GM23338 (cell line): Measurements from ENCODE around the gene ROS1. TPM values are rescaled to one million over a fixed set of nuclear protein-coding genes. Genes with fewer than 3 reads are reported as not detected.

ENCODE experiments used
- ATAC-seq: fragments of 200-7000 bp; cut with Tn5 transposase; 3 replicates; pipeline ENCODE4 v1.9.1; 2020
- DNase-seq: peaks from one replicate; pipeline ENCODE4 v3.0.0-alpha.2; 2015; ENCODE audit warnings: low spot score
- H2AFZ ChIP-seq: fragments of 200-600 bp; sonication (generic); 2 replicates; pipeline ENCODE4 v1.8.0; 2016; ENCODE audit warnings: antibody characterized with exemption, mild to moderate bottlenecking, moderate library complexity
- H3F3A ChIP-seq: fragments of 200-600 bp; sonication (generic); replicated peaks from 2 replicates; pipeline ENCODE4 v1.8.0; 2017; ENCODE audit warnings: antibody characterized with exemption, mixed run types, low read depth
- H3K27ac ChIP-seq: fragments of 200-600 bp; sonication (generic); 2 replicates; pipeline ENCODE4 v1.6.1; 2016; ENCODE audit warnings: low read depth
- H3K27me3 ChIP-seq: fragments of 200-600 bp; sonication (generic); 2 replicates; pipeline ENCODE4 v1.8.0; 2016; ENCODE audit warnings: mild to moderate bottlenecking, mixed run types, moderate library complexity; ENCODE audit not compliant: insufficient read depth
- H3K36me3 ChIP-seq: fragments of 200-600 bp; sonication (generic); 2 replicates; pipeline ENCODE4 v1.8.0; 2016; ENCODE audit warnings: mild to moderate bottlenecking; ENCODE audit not compliant: insufficient read depth
- H3K4me1 ChIP-seq: fragments of 200-600 bp; sonication (generic); 2 replicates; pipeline ENCODE4 v1.8.0; 2016; ENCODE audit warnings: mild to moderate bottlenecking, moderate library complexity; ENCODE audit not compliant: insufficient read depth
- H3K4me2 ChIP-seq: fragments of 200-600 bp; sonication (generic); 2 replicates; pipeline ENCODE4 v1.7.1; 2017; ENCODE audit warnings: mixed run types
- H3K4me3 ChIP-seq: fragments of 200-600 bp; sonication (generic); 2 replicates; pipeline ENCODE4 v1.6.1; 2016; ENCODE audit warnings: mixed run types
- H3K79me2 ChIP-seq: fragments of 200-600 bp; sonication (generic); replicated peaks from 2 replicates; pipeline ENCODE4 v1.8.0; 2017; ENCODE audit warnings: mild to moderate bottlenecking; ENCODE audit not compliant: insufficient read depth
- H3K9me2 ChIP-seq: fragments of 200-600 bp; sonication (generic); 2 replicates; pipeline ENCODE4 v1.8.0; 2017; ENCODE audit not compliant: insufficient read depth
- H4K20me1 ChIP-seq: fragments of 200-600 bp; sonication (generic); replicated peaks from 2 replicates; pipeline ENCODE4 v1.8.0; 2017; ENCODE audit warnings: mild to moderate bottlenecking; ENCODE audit not compliant: insufficient read depth
- H3K27ac Mint-ChIP-seq: 2 replicates; pipeline ENCODE4 v1.8.0; 2020; ENCODE audit warnings: inconsistent platforms, mild to moderate bottlenecking, moderate library complexity, mixed read lengths
- H3K27me3 Mint-ChIP-seq: 3 replicates; pipeline ENCODE4 v1.8.0; 2022; ENCODE audit warnings: low read depth, mild to moderate bottlenecking, moderate library complexity, mixed read lengths, inconsistent platforms; ENCODE audit not compliant: insufficient read depth, poor library complexity
- H3K36me3 Mint-ChIP-seq: 3 replicates; pipeline ENCODE4 v1.8.0; 2021; ENCODE audit warnings: low read depth, mild to moderate bottlenecking, inconsistent platforms, moderate library complexity, mixed read lengths
- H3K4me1 Mint-ChIP-seq: 3 replicates; pipeline ENCODE4 v1.8.0; 2020; ENCODE audit warnings: mild to moderate bottlenecking, inconsistent platforms, mixed read lengths
- H3K4me3 Mint-ChIP-seq: 3 replicates; pipeline ENCODE4 v1.8.0; 2021; ENCODE audit warnings: moderate library complexity, mild to moderate bottlenecking, inconsistent platforms, mixed read lengths
- H3K9me3 Mint-ChIP-seq: 3 replicates; pipeline ENCODE4 v1.8.0; 2020; ENCODE audit warnings: moderate library complexity, mild to moderate bottlenecking, inconsistent platforms, mixed read lengths
- CREB1 ChIP-seq: fragments of 250-450 bp; sonication (Bioruptor Pico); IDR thresholded peaks from 2 replicates; pipeline ENCODE4 v1.5.0; 2020; ENCODE audit warnings: low read depth, mild to moderate bottlenecking, moderate library complexity
- EZH2 ChIP-seq: fragments of 200-600 bp; sonication (generic); IDR thresholded peaks from one replicate; pipeline ENCODE4 v1.8.0; 2017; ENCODE audit warnings: antibody characterized with exemption, mild to moderate bottlenecking, low read depth; ENCODE audit not compliant: unreplicated experiment
- EZH2phosphoT487 ChIP-seq: fragments of 200-600 bp; sonication (generic); IDR thresholded peaks from one replicate; pipeline ENCODE4 v1.8.1; 2018; ENCODE audit warnings: antibody characterized with exemption; ENCODE audit not compliant: unreplicated experiment
- JUNB ChIP-seq: IDR thresholded peaks from one replicate; pipeline ENCODE4 v1.6.1; 2016; ENCODE audit warnings: antibody characterized with exemption; ENCODE audit not compliant: unreplicated experiment
- NANOG ChIP-seq: IDR thresholded peaks from 2 replicates; pipeline ENCODE4 v1.6.1; 2016; ENCODE audit warnings: antibody characterized with exemption, borderline replicate concordance
- POLR2AphosphoS5 ChIP-seq: IDR thresholded peaks from 2 replicates; pipeline ENCODE4 v1.6.1; 2016; ENCODE audit warnings: antibody characterized with exemption, low read depth
- STAT1 ChIP-seq: IDR thresholded peaks from one replicate; pipeline ENCODE4 v1.6.1; 2016; ENCODE audit warnings: antibody characterized with exemption; ENCODE audit not compliant: unreplicated experiment
- ZNF114 ChIP-seq: fragments of 250-450 bp; sonication (Bioruptor Pico); IDR thresholded peaks from 2 replicates; pipeline ENCODE4 v1.5.0; 2020; ENCODE audit warnings: mild to moderate bottlenecking, moderate library complexity
- ZNF331 ChIP-seq: fragments of 250-450 bp; sonication (Bioruptor Pico); IDR thresholded peaks from 2 replicates; pipeline ENCODE4 v1.5.0; 2020; ENCODE audit warnings: low read depth, mild to moderate bottlenecking, moderate library complexity
- polyA plus RNA-seq: library from polyadenylated mRNA; unstranded; fragments of >200 nt; fragmentation: Nextera tagmentation; extraction: Ambion mirVana; gene quantifications from 2 replicates; pipeline ENCODE4 v1.2.1, GENCODE V29; 2016
- total RNA-seq: library from RNA; depleted of rRNA; stranded (reverse); fragments of >200 nt; shearing (Covaris generic); gene quantifications from 2 replicates; pipeline ENCODE4 v1.2.3, GENCODE V29; 2014
- TF ChIP-seq, protein P1 (sequence below): IDR thresholded peaks from one replicate; pipeline ENCODE4 v1.6.1; 2018; ENCODE audit warnings: antibody characterized with exemption; ENCODE audit not compliant: unreplicated experiment
- TF ChIP-seq, protein P2 (sequence below): fragments of 250-450 bp; sonication (Bioruptor Pico); IDR thresholded peaks from 2 replicates; pipeline ENCODE4 v1.5.0; 2020; ENCODE audit warnings: mild to moderate bottlenecking, moderate library complexity
- TF ChIP-seq, protein P3 (sequence below): IDR thresholded peaks from 2 replicates; pipeline ENCODE4 v1.6.1; 2016; ENCODE audit warnings: antibody characterized with exemption
- TF ChIP-seq, protein P4 (sequence below), 2 experiments: fragments of 200-600 bp in 1 of 2; sonication (generic) in 1 of 2; conservative IDR thresholded peaks; 2 replicates each; pipeline versions ENCODE4 v1.5.1 to v1.6.1; 2016 to 2017; ENCODE audit warnings: antibody characterized with exemption in 2 of 2, low read depth in 2 of 2, mild to moderate bottlenecking in 2 of 2, moderate library complexity in 1 of 2

The ROS1 gene
- total and polyA plus RNA-seq, 2 experiments from 2014 or later, result not detected

DNA sequence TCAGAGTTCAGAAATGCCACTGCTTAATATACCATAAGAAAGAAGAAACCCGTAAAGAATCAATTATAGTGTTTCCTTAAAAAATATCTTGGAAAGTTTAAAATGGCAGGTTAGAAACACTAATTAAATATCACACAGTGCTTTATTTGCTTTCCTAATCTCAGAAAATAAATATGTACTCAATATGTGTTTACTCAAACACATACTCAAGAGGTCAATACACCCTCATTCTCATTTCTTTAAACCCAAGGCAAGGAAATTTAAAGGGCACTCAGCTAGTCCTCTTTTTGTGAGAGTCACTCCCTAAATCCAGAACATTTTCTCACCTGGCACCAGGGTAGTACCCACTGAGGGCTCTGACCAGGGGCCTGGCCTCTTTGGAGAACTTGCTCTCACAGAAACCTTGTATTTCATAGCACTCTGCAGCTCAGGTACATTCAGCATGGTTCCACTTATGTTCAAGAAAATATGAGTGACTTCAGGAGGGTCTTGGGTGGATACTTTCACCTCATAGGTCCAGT is 38.2 kb downstream of the ROS1 start:
- TF ChIP-seq, protein P1, sequence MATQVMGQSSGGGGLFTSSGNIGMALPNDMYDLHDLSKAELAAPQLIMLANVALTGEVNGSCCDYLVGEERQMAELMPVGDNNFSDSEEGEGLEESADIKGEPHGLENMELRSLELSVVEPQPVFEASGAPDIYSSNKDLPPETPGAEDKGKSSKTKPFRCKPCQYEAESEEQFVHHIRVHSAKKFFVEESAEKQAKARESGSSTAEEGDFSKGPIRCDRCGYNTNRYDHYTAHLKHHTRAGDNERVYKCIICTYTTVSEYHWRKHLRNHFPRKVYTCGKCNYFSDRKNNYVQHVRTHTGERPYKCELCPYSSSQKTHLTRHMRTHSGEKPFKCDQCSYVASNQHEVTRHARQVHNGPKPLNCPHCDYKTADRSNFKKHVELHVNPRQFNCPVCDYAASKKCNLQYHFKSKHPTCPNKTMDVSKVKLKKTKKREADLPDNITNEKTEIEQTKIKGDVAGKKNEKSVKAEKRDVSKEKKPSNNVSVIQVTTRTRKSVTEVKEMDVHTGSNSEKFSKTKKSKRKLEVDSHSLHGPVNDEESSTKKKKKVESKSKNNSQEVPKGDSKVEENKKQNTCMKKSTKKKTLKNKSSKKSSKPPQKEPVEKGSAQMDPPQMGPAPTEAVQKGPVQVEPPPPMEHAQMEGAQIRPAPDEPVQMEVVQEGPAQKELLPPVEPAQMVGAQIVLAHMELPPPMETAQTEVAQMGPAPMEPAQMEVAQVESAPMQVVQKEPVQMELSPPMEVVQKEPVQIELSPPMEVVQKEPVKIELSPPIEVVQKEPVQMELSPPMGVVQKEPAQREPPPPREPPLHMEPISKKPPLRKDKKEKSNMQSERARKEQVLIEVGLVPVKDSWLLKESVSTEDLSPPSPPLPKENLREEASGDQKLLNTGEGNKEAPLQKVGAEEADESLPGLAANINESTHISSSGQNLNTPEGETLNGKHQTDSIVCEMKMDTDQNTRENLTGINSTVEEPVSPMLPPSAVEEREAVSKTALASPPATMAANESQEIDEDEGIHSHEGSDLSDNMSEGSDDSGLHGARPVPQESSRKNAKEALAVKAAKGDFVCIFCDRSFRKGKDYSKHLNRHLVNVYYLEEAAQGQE, result no peak
- TF ChIP-seq STAT1 (no peak), ZNF114 (CRISPR knock-in tag) (no peak), EZH2phosphoT487 (no peak), NANOG (no peak), POLR2AphosphoS5 (no peak), CREB1 (CRISPR knock-in tag) (no peak), EZH2 (no peak), ZNF331 (CRISPR knock-in tag) (no peak), JUNB (no peak)
- TF ChIP-seq, protein P2, sequence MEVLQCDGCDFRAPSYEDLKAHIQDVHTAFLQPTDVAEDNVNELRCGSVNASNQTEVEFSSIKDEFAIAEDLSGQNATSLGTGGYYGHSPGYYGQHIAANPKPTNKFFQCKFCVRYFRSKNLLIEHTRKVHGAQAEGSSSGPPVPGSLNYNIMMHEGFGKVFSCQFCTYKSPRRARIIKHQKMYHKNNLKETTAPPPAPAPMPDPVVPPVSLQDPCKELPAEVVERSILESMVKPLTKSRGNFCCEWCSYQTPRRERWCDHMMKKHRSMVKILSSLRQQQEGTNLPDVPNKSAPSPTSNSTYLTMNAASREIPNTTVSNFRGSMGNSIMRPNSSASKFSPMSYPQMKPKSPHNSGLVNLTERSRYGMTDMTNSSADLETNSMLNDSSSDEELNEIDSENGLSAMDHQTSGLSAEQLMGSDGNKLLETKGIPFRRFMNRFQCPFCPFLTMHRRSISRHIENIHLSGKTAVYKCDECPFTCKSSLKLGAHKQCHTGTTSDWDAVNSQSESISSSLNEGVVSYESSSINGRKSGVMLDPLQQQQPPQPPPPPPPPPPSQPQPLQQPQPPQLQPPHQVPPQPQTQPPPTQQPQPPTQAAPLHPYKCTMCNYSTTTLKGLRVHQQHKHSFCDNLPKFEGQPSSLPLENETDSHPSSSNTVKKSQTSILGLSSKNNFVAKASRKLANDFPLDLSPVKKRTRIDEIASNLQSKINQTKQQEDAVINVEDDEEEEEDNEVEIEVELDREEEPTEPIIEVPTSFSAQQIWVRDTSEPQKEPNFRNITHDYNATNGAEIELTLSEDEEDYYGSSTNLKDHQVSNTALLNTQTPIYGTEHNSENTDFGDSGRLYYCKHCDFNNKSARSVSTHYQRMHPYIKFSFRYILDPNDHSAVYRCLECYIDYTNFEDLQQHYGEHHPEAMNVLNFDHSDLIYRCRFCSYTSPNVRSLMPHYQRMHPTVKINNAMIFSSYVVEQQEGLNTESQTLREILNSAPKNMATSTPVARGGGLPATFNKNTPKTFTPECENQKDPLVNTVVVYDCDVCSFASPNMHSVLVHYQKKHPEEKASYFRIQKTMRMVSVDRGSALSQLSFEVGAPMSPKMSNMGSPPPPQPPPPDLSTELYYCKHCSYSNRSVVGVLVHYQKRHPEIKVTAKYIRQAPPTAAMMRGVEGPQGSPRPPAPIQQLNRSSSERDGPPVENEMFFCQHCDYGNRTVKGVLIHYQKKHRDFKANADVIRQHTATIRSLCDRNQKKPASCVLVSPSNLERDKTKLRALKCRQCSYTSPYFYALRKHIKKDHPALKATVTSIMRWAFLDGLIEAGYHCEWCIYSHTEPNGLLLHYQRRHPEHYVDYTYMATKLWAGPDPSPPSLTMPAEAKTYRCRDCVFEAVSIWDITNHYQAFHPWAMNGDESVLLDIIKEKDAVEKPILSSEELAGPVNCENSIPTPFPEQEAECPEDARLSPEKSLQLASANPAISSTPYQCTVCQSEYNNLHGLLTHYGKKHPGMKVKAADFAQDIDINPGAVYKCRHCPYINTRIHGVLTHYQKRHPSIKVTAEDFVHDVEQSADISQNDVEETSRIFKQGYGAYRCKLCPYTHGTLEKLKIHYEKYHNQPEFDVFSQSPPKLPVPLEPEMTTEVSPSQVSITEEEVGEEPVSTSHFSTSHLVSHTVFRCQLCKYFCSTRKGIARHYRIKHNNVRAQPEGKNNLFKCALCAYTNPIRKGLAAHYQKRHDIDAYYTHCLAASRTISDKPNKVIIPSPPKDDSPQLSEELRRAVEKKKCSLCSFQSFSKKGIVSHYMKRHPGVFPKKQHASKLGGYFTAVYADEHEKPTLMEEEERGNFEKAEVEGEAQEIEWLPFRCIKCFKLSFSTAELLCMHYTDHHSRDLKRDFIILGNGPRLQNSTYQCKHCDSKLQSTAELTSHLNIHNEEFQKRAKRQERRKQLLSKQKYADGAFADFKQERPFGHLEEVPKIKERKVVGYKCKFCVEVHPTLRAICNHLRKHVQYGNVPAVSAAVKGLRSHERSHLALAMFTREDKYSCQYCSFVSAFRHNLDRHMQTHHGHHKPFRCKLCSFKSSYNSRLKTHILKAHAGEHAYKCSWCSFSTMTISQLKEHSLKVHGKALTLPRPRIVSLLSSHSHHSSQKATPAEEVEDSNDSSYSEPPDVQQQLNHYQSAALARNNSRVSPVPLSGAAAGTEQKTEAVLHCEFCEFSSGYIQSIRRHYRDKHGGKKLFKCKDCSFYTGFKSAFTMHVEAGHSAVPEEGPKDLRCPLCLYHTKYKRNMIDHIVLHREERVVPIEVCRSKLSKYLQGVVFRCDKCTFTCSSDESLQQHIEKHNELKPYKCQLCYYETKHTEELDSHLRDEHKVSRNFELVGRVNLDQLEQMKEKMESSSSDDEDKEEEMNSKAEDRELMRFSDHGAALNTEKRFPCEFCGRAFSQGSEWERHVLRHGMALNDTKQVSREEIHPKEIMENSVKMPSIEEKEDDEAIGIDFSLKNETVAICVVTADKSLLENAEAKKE, result no peak
- TF ChIP-seq, protein P3, sequence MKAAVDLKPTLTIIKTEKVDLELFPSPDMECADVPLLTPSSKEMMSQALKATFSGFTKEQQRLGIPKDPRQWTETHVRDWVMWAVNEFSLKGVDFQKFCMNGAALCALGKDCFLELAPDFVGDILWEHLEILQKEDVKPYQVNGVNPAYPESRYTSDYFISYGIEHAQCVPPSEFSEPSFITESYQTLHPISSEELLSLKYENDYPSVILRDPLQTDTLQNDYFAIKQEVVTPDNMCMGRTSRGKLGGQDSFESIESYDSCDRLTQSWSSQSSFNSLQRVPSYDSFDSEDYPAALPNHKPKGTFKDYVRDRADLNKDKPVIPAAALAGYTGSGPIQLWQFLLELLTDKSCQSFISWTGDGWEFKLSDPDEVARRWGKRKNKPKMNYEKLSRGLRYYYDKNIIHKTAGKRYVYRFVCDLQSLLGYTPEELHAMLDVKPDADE, result no peak
- TF ChIP-seq, protein P4, sequence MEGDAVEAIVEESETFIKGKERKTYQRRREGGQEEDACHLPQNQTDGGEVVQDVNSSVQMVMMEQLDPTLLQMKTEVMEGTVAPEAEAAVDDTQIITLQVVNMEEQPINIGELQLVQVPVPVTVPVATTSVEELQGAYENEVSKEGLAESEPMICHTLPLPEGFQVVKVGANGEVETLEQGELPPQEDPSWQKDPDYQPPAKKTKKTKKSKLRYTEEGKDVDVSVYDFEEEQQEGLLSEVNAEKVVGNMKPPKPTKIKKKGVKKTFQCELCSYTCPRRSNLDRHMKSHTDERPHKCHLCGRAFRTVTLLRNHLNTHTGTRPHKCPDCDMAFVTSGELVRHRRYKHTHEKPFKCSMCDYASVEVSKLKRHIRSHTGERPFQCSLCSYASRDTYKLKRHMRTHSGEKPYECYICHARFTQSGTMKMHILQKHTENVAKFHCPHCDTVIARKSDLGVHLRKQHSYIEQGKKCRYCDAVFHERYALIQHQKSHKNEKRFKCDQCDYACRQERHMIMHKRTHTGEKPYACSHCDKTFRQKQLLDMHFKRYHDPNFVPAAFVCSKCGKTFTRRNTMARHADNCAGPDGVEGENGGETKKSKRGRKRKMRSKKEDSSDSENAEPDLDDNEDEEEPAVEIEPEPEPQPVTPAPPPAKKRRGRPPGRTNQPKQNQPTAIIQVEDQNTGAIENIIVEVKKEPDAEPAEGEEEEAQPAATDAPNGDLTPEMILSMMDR (conservative IDR thresholded peaks at IDR 0.05; ENCODE audit: low read depth in 2 of 2), result no peak
- Mint-ChIP-seq H3K36me3 (no peaks in the 10 kb centered on the region), H3K27ac (no peak overlapping the region), H3K4me3 (no peak overlapping the region), H3K9me3 (no peaks in the 10 kb centered on the region), H3K27me3 (no peaks in the 10 kb centered on the region), H3K4me1 (no peaks in the 10 kb centered on the region)
- no peaks in the 10 kb centered on the region for H3K27me3 ChIP-seq
- no peaks in the 10 kb centered on the region for H3K9me2 ChIP-seq
- H4K20me1 ChIP-seq, result no peaks in the 10 kb centered on the region
- no peak overlapping the region for H2AFZ ChIP-seq
- ATAC-seq (no peak), DNase-seq (no peak)
- no peaks in the 10 kb centered on the region for H3K79me2 ChIP-seq
- no peaks in the 10 kb centered on the region for H3K4me1 ChIP-seq
- H3K4me3 ChIP-seq, result no peak overlapping the region
- no peaks in the 10 kb centered on the region for H3K36me3 ChIP-seq
- H3K27ac ChIP-seq, result no peak overlapping the region
- H3K4me2 ChIP-seq, result no peak overlapping the region
- H3F3A ChIP-seq, result no peaks in the 10 kb centered on the region
